GM12801 (cell line): Measurements from ENCODE around the gene MIPOL1.

Experiments
- CTCF ChIP-seq: IDR thresholded peaks from one replicate; pipeline ENCODE4 v1.5.1; 2011; ENCODE audit warnings: control low read depth; ENCODE audit not compliant: insufficient read length; ENCODE audit errors: extremely low read depth

MIPOL1 gene

DNA sequence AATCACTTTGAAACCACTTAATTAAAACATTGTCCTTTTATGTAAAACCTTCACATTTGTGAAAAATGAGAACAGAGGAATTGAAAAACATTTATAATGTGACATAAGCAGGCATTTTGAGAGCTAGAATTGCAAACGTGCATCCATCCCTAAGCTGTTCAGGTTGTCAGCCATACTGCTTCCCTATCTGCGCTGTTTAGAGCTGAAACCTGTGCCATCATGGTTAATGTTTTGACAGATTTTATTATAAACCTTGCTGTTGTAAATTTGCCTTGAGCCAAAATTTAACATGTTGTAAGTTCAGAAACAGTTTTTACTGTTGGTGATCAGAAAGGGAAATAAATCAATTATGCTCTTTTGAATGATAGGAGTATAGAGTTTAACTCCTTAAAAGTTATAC is 365.5 kb downstream of the MIPOL1 start:
- no peak for TF ChIP-seq CTCF

GRCh38 chr14:37565550-37565949 is 367.8 kb downstream of the MIPOL1 start:
- no peak for TF ChIP-seq CTCF

DNA sequence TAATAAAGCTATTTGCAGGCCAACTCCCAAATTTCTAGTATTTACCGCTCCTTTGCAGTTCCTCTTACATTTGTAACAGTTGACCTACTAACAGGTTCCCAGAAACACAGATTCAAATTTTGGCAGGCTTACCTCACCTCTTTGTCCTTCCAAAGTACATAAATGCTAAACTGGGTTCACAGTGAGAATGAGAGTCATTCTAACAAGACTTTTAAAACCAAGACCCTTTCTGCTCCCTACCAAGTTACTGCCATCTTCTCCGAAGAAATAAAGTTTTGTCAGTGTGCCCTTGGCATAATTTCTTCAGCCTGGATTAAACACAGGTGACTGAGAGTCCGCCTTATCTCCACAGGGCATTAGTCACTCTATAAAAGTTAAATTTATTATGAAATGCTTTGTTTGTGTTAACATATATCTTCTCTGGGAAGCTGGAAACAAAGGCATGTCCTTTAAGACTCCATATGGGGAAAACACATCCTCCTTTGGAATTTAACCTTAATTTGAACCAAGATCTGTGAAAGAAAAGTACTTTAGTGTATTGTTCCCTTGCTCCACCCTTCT is 369.2 kb downstream of the MIPOL1 start:
- no peak for TF ChIP-seq CTCF

GRCh38 chr14:37569729-37570128 is 372.0 kb downstream of the MIPOL1 start:
- TF ChIP-seq CTCF = no peak

DNA sequence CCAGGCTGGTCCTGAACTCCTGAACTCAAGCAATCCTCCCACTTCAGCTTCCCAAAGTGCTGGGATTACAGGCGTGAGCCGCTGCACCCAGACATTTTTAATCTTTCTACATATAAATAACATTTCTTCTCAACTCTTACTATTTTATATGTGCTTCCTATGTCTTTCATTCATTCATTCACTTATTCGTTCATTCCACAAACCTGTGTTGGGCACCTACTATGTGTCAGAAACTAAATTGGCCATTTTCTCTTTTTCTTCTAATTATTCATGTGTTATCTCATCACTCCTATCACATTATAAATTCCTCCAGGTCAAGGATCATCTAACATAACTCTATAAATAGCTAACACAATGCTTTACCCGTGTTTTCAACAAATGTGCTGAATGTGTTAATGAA is 373.7 kb downstream of the MIPOL1 start:
- TF ChIP-seq CTCF = no peak

- TF ChIP-seq CTCF = no peak
Measured at GRCh38 chr14:37573356-37573755, 375.6 kb downstream of the MIPOL1 start.

DNA sequence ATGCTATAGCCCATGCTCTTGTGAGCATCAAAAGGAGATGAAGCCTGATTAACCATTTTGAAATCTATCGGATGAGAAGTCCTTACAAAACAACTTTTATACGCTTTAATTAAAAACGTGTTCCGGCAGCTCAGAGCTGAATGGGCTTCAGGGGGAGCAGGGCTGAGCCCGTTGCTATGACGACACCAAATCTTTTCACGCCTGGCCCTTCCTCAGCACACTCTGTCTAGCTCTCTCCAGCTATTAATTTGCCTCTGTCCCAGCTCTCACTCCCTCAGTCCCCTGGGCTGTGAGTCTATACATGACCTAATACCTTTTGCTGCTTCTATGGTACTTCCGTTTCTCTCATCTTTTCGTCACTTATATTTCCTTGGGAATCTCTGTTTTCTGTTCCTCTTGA is 381.5 kb downstream of the MIPOL1 start:
- TF ChIP-seq CTCF = no peak

DNA sequence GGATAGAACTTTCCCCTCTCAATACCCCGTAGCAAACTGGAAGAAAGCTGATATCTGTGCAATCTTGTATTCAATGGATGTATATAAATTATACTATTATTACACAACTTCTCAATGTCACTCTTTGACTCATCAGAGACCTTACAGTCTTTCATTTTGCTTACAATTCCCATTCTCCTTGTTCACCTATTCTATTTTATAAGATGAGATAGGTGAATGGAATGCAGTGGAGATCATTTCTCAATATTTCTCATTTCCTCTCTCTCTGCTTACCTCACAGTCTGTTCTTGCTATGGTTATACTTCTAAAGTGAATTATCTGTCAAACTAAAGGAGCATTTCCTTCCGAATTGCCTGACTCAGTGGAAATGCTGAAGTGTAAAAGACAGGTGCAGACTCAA is 382.4 kb downstream of the MIPOL1 start:
- TF ChIP-seq CTCF = no peak
